Activated CD4-positive, alpha-beta T cell treated with anti-CD3 and anti-CD28 coated beads, Interleukin-2, Interleukin-4, amounts not matched to agents 100 ng/mL and 50 ng/mL, durations not matched to agents 16 hours and 8 hours (primary cell): ENCODE results near the gene CFAP141.

Experiments
- DNase-seq: peaks from one replicate; pipeline ENCODE4 v3.0.0-alpha.2; 2020; ENCODE audit warnings: low spot score

CFAP141 gene

DNA sequence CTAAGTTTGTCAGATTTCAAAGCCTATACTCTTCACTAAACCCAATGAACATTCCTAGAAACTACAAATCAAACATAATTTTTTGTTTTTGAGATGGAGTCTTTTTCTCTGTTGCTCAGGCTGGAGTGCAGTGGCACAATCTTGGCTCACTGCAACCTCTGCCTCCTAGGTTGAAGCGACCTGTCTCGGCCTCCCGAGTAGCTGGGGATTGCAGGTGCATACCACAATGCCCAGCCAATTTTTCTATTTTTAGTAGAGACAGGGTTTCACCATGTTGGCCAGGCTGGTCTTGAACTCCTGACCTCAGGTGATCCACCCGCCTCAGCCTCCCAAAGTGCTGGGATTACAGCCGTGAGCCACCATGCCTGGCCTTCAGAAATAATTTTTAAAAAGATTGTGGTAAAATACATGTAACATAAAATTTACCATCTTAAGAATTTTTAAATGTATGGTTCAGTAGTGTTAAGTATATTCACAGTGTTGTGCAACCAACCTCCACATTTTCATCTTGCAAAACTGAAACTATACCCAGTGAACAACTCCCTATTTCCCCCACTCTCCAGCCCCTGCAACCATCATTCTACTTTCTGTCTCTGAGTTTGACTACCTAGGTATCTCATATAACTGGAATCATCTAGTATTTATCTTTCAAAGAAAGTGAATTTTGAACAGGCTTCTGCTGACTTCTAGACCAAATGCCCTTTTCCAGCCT is 2.7 kb upstream of the CFAP141 start:
- DNase-seq: no peak

DNA sequence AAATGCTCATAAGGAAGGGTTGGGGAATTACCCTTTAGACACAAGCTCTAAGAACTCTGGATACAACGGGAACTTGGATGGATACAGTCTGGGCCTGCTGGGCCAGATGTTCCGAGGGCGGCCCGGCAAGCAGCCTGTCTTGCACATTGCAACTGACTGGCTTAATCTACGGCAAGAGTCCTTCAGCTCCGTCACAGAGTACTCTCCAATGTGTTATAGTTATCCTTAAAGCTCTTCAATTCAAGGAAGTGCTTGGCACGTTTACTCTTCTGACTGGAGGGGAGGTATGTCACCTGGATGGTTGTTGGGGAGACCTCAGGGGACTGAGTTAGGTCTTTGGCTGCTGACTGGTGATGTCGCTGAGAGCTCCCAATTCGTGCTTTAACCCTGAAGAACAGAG is 1.1 kb upstream of the CFAP141 start:
- no peak for DNase-seq

DNA sequence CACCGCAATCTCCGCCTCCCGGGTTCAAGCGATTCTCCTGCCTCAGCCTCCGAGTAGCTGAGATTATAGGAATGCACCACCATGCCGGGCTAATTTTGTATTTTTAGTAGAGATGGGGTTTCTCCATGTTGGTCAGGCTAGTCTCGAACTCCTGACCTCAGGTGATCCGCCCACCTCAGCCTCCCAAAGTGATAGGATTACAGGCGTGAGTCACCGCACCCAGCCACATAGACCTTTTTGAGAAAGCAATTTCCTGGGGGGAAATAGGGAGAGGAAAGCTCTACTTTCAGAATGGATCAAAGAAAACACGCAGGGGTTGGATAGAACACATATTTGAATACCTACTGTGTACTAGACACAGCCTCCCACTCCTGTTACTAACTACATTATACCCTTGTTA is 355 bp downstream of the CFAP141 start:
- DNase-seq: peak; percentile 24

DNA sequence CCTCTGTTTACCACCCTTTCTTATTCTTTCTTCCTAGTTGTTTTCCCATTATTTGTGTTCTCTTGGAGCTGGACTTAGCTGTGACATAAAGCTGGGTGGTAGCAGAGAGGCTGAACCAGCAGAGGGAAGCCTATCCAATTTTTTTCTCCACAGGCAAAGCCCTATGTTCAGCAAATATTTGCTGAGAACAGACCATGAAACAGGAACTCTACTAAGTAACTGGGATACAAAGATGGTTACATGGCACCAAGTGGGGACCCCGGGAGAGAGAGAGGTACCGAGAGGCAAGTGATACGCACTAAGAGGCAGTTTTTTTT is 6.6 kb downstream of the CFAP141 start:
- DNase-seq: no peak

DNA sequence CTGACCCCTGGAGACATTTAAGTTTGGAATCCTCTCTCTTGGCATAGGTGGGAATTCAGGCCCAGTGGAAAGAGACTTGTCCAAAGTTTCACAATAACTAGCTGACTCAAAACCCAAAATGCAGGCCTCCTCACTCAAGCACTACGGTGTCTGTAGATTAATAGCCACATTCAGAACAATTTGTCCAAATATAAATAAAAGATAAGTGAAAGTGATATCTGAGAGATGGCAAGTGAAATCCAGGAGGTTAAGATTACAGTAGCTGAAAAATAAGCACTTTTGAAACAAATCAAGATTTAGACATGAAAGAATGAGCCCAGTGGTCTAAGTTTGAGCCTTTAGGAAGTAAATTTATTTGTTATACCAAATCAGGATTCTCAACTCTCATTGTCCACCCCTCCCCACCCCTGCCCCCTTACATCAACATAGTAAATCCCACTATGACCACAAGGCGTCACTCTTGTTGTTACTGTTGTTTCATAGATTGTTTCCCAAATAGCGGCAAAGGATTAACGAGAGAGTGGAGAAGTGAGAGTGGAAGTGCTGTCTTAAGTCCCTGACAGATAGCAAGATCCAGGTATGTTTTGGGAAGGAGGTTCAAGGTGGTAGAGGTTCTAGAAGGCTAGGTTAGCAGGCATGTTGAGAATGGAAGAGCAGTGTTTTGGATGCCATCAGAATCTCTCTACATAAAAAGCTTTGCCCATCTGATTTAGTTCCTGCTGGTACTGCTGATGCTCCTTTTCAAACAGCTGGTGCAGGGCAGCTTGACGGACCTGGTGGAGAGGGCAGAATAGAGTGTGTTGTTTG is 7.2 kb downstream of the CFAP141 start:
- peak; percentile 47 for DNase-seq

DNA sequence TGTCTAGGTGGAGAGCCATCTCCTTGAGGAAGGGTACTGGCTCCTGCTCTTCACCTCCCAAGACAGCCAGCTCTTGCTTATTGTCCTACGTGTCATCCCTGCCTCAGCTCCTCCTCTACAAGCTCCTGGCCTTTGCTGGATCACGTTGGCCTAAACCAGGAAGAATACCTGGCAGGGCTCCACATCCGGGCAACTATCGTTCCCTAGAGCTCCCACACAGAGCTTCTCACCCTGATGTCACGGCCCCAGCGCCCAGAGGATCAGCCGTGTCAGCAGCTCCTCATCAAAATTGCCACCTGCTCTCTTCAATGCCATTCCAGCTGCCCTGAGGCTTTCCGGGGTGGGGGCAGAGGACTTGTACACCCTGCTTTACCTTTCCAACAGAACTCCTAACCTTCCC is 12.3 kb downstream of the CFAP141 start:
- DNase-seq: no peak

DNA sequence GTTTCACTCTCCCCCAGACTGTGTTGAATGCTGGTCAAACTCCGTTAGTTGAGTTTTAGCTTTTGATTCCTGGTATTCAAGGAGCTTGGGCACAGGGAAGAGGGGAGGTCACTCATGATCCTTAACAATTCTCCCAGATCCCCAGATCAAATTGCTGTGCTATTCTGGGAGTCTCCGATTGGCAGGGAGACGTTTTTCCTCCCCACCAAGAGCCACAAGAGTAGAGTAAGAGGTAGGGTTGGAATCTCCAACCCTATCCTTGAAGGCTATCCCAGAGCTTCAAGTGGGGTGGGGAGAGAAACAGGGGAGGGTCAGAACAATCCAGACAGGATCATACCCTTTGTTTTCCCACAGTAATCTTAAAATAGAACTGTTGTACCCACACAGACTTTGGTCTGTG is 13.7 kb downstream of the CFAP141 start:
- no peak for DNase-seq

DNA sequence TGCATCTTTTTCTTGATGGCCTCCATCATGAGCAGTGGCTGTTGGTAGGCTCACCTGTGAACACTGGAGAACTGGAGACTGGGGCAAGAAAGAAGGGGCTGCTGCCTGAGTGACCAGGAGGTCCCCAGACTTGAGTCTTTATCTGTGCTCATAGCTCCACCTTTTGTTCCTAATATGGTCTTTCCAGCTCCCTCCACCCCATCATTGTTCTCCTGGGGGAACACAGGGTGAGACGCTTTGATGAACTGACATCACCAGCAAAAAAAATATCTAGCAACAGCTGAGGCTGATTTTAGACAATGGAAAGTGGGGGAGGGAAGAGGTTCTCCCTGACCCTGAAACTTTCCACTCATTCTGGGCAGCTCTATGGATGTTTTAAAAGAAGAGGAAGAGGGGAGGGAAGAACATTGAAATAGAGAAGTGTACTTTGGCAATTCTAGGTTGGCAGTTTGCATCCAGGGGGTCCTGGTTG is 14.1 kb downstream of the CFAP141 start, which contains the start of gene TPM3:
Gene TPM3 (minus strand): TSS at position 111 of the 472 bp plus-strand sequence. CDS start 82 bp downstream, at position 29.
- DNase-seq: no peak

DNA sequence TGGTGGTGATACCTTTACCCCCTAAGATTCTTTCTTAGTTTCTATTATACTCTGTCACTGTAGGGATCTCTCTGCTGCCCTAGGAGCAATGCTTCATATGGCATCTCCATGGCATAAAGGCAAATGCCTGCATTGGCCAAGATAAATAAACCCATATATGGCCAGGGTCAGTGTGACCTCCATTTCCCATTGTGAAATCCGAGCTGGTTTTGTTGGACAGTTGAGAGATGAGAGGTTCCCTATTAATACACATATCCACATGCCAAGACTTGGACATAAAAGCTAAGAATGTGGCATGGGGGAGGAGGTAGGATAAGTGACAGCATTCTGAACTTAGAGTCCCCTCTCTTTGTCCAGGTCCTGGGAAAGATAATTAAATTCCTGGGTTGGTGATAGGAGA is 15.6 kb downstream of the CFAP141 start:
- no peak for DNase-seq

DNA sequence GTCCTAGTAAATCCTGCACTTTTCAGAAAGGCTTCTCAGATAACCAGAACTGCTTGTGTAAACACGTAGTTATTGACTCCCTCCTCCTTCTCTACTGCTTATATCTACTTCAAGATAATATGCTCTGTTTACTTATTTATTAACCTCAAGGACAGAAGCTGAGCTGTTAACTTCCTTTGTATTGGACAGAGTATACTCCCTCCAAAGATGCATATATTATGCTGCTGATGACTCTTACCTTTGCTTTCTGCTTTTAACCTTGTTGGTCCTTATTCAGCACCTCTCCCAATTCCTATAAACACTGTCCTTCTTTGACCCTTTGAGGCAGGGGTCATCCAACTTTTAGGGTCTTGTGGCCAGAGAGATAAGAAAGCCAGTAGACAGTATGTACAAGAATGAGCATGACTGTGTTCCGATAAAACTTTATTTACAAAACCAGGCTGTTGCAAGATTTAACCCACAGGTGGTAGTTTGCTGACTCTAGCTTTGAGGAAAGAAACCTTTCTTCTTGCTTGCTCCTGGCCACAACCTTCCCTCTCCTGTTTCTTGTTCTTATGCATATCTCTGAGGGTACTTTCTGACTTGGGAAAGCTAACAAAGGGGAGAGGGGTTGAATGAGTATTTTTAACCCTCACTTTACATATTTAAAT is 19.2 kb downstream of the CFAP141 start:
- no peak for DNase-seq

DNA sequence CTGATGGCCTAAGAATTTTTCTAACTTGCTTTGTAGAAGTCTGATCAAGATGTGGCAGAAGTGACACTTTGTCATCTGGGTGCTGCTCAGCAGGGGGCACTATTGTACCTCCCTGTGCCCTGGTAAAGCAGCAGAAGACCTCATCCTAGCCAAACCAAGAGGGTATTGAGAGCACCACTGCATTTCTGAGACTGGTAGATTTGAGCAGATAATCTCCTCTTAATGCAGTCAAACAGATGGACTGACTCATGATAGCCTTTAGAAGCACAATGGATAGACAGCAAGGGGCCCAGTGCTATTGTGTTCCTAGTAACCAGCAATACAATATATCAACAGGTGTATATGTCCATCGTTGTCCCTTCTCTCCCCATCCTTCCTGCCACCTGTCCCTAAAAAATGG is 20.0 kb downstream of the CFAP141 start:
- peak; percentile 72 for DNase-seq

DNA sequence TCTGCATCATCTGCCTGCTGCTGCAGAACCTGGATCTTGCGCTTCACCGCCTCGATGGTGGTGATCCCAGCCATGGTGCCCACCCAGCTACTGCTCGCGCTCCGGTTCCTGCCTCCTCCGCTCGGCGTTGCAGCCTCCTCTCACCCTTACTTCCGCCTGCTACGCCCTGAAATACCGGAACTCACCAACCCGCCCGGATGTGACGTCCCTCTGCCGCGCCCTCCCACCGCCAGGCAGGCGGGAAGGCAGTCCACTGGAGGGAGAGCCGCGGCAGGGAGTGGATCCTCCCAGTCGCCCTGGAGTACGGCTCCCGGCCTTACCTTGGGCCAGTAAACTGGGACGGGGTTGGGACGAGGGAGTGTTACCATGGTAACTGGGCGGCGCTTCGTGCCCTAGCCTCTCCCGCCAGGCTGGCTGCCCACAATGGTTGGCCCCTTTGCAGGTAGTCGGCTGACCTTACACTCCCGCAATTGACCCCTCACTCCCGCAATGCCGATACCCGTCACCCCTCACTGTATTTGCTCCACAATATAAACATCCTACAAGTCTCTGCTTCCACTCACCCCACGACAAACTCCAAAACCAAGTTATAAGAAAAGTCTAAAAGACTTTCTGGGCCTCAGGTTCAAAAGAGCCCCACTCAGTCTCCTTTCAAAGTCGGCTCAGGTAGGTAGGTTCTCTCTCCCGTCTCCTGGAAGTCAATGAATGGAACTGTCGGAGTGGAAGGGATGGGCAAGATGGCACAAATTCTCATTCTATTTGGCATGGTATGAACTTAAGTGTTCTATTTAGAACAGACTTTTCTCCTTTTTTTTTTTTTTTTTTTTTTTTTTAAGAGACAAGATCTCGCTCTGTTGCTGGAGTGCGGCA is 22.9 kb downstream of the CFAP141 start:
- DNase-seq: peak; percentile 97

DNA sequence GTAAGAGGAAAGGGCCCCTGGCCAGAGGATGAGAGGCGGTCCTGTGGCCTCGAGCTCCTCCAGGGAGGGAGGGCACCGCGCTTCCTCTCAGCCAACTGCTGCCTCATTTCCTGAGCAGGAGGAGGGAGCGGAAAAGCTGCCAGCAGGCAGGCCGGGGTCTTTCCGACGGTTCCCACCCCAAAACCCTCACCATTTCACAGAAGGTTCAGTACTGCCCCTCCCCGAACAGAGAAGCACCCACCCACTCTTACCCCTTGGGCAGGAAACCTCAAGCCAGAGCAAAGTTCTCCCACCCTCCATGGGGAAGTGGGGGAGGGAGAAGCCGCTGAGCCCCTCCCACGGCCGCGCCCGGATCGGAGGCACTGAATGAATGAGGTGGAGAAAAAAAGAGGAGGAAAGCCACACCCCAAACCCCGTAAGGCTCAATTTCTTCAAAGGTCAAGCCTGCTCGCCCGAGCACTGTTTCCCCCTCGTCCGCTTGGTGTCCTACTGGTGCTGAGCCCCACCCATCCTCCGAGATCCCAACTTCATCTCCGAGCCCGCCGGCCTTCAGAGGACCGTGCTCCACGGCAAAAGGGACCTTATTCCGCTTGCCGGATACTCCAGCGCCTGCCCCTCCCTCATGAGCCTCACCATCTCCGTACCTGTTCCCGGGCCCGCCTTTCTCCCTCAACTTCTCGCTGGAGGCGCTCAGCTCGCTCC is 23.6 kb downstream of the CFAP141 start:
- DNase-seq: peak; percentile 88

DNA sequence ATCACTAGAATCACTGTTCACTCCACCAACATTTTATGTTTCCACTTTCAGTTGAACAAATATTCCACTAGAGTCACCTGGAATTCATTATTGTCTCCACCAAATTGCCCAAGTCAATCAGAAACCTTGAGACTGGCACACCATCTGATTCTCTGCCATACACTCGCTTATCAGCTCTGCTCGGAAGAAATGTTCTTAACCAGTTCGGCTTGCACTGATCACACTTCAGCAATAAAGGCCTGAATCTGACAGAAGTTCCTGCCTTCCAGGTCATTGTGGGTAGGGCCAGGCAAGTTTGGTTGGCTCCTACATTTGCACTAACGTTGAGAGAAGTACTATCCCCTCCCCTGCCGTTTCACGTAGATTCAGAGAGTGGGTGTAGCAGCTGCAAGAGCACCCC is 24.2 kb downstream of the CFAP141 start:
- DNase-seq: no peak

DNA sequence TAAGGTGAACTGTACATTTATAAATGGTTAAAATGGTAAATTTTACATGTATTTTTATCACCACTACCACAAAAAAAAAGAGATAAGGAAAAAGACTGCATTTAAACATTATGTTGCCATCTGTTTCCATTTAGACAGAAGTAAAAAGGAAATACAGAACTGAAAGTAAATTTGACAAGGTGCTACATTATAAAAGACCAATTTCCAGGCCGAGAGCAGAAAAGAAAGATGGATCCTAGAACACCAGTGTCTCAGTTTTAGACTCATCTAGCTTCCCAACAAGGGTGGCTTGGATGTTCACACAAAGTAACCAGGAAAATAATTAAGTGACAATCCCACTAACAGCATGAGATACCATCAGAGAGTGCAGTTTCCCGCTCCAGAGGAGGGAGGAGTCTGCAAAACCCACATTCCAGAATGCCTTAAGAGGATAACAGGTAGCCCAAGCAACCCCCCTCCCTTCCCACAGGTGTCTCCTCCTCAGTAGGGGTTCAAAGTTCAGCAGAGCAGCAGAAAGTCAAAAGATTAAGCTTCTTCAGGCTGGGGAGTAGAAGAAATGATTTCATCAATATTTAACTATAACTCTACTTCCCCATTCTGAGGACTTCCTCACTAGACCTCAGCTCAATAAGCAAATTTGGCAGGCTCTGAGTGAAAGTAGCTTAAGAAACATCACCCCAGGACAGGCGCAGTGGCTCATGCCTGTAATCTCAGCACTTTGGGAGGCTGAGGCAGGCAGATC is 26.0 kb downstream of the CFAP141 start:
- no peak for DNase-seq

DNA sequence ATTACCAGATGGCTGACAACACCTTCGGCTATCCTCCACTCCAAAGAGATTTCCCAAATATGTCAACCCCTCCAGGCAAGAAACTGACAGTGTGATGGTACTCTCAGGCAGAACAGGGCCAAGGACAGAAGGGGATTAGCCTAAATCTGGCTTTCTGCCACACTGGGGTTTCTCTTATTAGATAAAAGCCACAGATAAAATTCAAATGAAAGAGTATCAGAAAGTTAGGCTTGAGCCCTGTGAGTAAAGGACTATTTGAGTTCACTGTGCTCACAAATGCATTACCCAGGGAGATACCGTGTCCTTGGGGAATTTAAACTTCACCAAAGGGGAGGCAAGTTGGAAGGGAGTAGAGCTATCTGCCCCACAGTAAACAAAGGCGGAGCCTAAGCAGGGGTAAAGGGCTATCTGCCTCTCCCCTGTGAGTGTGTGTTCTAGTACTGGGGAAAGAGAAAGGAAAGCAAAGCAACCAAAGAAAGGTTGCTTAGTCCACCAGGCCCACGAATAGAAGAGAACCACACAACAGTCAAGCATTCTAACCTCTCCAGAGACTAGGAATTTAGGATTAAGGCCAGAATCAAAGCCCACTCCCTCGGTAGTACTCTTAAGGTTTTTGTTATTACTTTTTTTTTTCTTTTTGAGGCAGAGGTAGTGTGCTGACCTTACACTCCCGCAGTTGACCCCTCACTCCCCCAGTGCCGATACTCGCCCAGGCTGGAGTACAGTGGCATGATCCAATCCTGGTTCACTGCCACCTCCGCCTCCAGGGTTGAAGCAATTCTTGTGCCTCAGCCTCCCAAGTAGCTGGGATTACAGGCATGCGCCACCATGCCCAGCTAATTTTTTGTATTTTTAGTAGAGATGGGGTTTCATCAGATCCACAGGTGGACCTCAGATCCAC is 27.0 kb downstream of the CFAP141 start:
- no peak for DNase-seq

DNA sequence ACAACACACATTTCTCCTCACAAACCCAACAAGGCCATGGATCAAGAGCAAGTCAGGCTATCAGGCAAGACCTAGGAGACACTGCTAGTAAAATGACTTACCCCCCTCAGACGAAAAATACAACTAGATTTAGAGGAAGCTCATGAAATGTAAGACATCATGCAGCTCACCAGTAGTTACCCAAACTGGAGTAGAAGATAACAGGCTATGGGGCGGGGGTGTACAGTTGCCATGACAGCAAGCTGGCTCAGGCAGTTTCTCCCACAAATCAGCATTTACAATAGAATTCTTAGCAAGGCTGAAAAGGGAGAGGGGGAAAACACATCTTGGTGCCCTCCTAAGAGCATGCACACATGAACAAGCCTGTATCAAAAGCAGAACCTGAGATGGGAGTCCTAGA is 28.1 kb downstream of the CFAP141 start:
- no peak for DNase-seq

DNA sequence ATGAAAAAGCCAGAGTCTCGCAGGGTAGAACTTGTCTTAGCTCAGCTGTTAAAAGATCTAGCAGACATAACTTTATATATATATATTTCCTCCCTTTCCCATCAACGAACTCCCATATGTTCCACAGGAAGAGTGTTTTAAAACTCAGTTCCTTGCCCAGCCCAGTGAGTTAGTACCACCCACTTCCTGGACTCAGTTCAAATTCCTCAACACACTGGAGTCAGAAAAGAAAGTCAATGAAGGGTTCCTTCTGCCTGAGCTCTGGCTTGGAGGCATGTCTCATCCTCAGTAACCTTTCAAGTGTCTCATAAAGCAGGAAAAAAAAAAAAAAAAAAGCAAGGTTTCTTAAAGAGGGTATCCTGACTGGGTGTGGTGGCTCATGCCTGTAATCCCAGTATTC is 29.8 kb downstream of the CFAP141 start:
- no peak for DNase-seq

DNA sequence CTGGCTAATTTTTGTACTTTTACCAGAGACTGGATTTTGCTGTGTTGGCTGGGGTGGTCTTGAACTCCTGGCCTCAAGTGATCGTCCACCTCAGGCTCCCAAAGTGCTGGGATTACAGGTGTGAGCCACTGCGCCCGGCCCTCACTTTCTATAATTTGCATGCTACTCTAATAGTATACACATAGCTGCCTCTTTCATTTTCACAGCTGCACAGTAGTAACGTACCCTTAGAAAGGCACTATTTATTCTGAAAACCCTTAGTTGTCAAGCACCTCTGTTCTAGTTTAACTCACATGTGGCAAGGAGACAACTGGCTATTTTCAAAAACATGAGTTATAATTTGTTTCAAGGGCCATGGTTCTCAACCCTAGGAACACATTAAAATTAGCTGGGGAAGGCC is 31.5 kb downstream of the CFAP141 start:
- DNase-seq: no peak

DNA sequence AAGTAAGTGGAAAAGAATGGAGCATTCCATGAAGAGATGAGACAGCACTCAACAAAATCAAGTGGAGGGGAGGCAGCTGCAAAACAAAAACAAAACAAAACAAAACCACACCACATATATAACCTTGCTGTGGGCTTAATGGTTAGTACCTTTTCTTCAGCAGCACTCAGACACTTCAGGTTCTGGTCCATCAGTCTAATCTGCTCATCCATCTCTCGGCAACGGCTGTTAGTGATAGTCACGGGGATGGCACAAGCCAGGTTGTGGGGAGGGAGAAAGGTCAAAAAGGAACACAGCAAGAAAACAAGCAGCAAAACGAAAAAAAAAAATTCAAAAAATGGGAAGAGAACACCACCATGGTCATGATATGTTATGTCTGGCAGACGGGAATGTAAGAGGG is 34.3 kb downstream of the CFAP141 start:
- no peak for DNase-seq
